ENCODE data around the gene ACVR1B. TPM values are rescaled to one million over a fixed set of nuclear protein-coding genes. Genes with fewer than 3 reads are reported as not detected.

ACVR1B gene
- total RNA-seq, 1 experiment from 2014 or later = 16.1 TPM

GRCh38 chr12:51960890-51961289 lies 9.4 kb downstream of the ACVR1B start:
- Mint-ChIP-seq H3K4me1 (ENCODE audit: insufficient read depth, unreplicated experiment) (peaks cover 23% of the 10 kb centered on the region), H3K4me3 (ENCODE audit: unreplicated experiment) (no peak overlapping the region), H3K27me3 (ENCODE audit: insufficient read depth, unreplicated experiment) (no peaks in the 10 kb centered on the region), H3K9me3 (ENCODE audit: unreplicated experiment) (no peaks in the 10 kb centered on the region), H3K36me3 (ENCODE audit: insufficient read depth, unreplicated experiment) (peaks cover 16% of the 10 kb centered on the region), H3K27ac (ENCODE audit: low read depth, unreplicated experiment) (no peak overlapping the region)
- intact Hi-C loops (cut with micrococcal nuclease) = no loop called here
- no peak for DNase-seq (ENCODE audit: unreplicated experiment)
- BruUV-seq (replicated peaks) = no TSS peak
- CTCF ChIA-PET = interaction anchor here (0.9 to 1.0 kb wide), 2 partner anchors 9 to 10 kb away, joined by 3 to 4 read pairs; no protein-coding TSS in a partner anchor
- no peak for TF ChIP-seq CTCF (IDR thresholded peaks at IDR 0.05; ENCODE audit: unreplicated experiment)
- POLR2A ChIA-PET = interaction anchor here (4.5 kb wide), 1 partner anchor 11 kb away, joined by 33 read pairs; no protein-coding TSS in a partner anchor

GRCh38 chr12:51961834-51962233 lies 10.3 kb downstream of the ACVR1B start:
- ChIA-PET CTCF (interaction anchor here (0.8 to 1.5 kb wide), 6 partner anchors 9 to 137 kb away, joined by 3 to 9 read pairs (median 4); no protein-coding TSS in a partner anchor), POLR2A (interaction anchor here (0.7 to 4.5 kb wide), 6 partner anchors 8 to 109 kb away, joined by 3 to 33 read pairs (median 4); partner anchors contain the start of gene ACVR1B)
- TF ChIP-seq CTCF (IDR thresholded peaks at IDR 0.05; ENCODE audit: unreplicated experiment) = no peak
- no peak for DNase-seq (ENCODE audit: unreplicated experiment)
- Mint-ChIP-seq H3K4me1 (ENCODE audit: insufficient read depth, unreplicated experiment) (peaks cover 23% of the 10 kb centered on the region), H3K27me3 (ENCODE audit: insufficient read depth, unreplicated experiment) (no peaks in the 10 kb centered on the region), H3K4me3 (ENCODE audit: unreplicated experiment) (no peak overlapping the region), H3K27ac (ENCODE audit: low read depth, unreplicated experiment) (no peak overlapping the region), H3K36me3 (ENCODE audit: insufficient read depth, unreplicated experiment) (peaks cover 16% of the 10 kb centered on the region), H3K9me3 (ENCODE audit: unreplicated experiment) (no peaks in the 10 kb centered on the region)
- no TSS peak for BruUV-seq (replicated peaks)
- intact Hi-C loops (cut with micrococcal nuclease) = no loop called here

GRCh38 chr12:51962737-51963136 lies 11.2 kb downstream of the ACVR1B start:
- intact Hi-C loops (cut with micrococcal nuclease) = no loop called here
- POLR2A ChIA-PET = interaction anchor here (1.4 to 4.5 kb wide), 2 partner anchors 9 kb away, joined by 5 to 33 read pairs; no protein-coding TSS in a partner anchor
- Mint-ChIP-seq H3K27me3 (ENCODE audit: insufficient read depth, unreplicated experiment) (no peaks in the 10 kb centered on the region), H3K27ac (ENCODE audit: low read depth, unreplicated experiment) (no peak overlapping the region), H3K4me1 (ENCODE audit: insufficient read depth, unreplicated experiment) (peaks cover 23% of the 10 kb centered on the region), H3K4me3 (ENCODE audit: unreplicated experiment) (no peak overlapping the region), H3K36me3 (ENCODE audit: insufficient read depth, unreplicated experiment) (peaks cover 16% of the 10 kb centered on the region), H3K9me3 (ENCODE audit: unreplicated experiment) (no peaks in the 10 kb centered on the region)
- BruUV-seq (replicated peaks) = no TSS peak
- TF ChIP-seq CTCF (IDR thresholded peaks at IDR 0.05; ENCODE audit: unreplicated experiment) = no peak
- no peak for DNase-seq (ENCODE audit: unreplicated experiment)
- CTCF ChIA-PET = interaction anchor here (0.6 to 1.5 kb wide), 7 partner anchors 8 to 157 kb away, joined by 3 to 9 read pairs (median 5); no protein-coding TSS in a partner anchor

GRCh38 chr12:51963477-51963876 lies 12.0 kb downstream of the ACVR1B start:
- Mint-ChIP-seq H3K36me3 (ENCODE audit: insufficient read depth, unreplicated experiment) (peaks cover 16% of the 10 kb centered on the region), H3K4me3 (ENCODE audit: unreplicated experiment) (no peak overlapping the region), H3K27me3 (ENCODE audit: insufficient read depth, unreplicated experiment) (no peaks in the 10 kb centered on the region), H3K4me1 (ENCODE audit: insufficient read depth, unreplicated experiment) (peaks cover 24% of the 10 kb centered on the region), H3K27ac (ENCODE audit: low read depth, unreplicated experiment) (no peak overlapping the region), H3K9me3 (ENCODE audit: unreplicated experiment) (no peaks in the 10 kb centered on the region)
- intact Hi-C loops (cut with micrococcal nuclease) = no loop called here
- ChIA-PET POLR2A (no interaction called here), CTCF (interaction anchor here (0.6 to 0.7 kb wide), 2 partner anchors 41 to 907 kb away, joined by 3 to 4 read pairs; no protein-coding TSS in a partner anchor)
- TF ChIP-seq CTCF (IDR thresholded peaks at IDR 0.05; ENCODE audit: unreplicated experiment) = no peak
- BruUV-seq (replicated peaks) = no TSS peak
- no peak for DNase-seq (ENCODE audit: unreplicated experiment)

All from MCF 10A (cell line).